GM13976 (cell line): ENCODE results near the gene PHLDB3.
"Not testable (repeated sequence)": the region's sequence is repeated elsewhere in the genome, so short reads cannot be mapped to it uniquely, and the experiment has no call there.

Experiments used
- DNase-seq: peaks from one replicate; pipeline ENCODE4 v3.0.0; 2012; ENCODE audit warnings: low spot score
- CTCF ChIP-seq: IDR thresholded peaks from 2 replicates; pipeline ENCODE4 v1.5.1; 2012; ENCODE audit warnings: borderline replicate concordance, mild to moderate bottlenecking; ENCODE audit not compliant: insufficient read depth; ENCODE audit errors: extremely low read depth, missing control alignments, control extremely low read depth
- in situ Hi-C: fragments of 300-500 bp; cut with MboI; formaldehyde crosslinking; loops from one replicate; pipeline ENCODE4 v1.12.0; 2022; ENCODE audit warnings: low sequenced_read_pairs, mixed read lengths, inconsistent platforms; ENCODE audit not compliant: unreplicated experiment

Gene PHLDB3

DNA sequence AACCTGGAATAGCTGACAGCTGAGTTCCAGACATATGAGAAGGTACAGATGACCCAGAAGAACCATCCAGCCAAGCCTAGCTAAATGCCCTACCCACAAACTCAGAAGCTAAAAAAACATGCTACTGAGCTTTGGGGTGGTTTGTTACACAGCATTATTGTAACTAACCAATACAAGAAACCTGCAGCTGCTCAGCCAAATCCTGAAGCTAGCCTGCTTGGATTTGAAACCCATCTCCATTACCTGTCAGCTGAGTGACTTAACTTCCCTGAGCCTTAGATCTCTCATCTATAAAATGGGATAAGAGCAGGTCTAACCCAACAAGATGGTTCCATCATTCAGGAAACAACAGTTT lies 64.9 kb downstream of the PHLDB3 start:
- no peak for DNase-seq
- TF ChIP-seq CTCF: no peak
- in situ Hi-C loops: no loop called here

DNA sequence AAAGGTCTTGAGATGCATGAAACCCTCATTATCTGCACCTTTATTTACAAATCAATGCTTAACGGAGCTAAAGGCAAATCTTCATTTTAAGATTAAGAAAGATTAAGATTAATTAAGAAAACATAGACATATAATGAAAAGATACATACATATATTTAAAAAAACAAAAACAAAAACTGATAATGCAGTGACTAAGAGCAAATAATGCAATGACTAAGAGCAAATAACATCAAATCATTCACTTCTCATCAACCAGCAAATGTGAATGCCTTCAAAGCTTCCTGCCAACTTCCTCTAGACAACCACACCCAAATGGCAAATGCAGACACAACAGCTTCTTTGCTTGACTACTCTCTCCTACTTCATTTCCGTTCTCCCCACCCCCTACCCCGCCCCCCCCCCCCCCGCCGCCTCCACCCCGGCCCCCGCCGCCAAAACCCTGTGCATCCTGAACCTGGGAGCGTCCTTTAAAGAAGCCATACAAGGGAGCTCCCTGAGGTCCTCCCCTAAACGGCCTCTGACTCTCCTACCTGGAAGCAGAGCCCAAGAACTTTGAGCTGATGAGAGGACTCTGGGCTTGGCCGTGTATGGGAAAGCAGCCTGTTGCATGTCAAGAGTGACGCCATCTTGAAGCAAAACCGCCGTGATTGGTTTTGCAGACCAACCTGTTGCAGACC lies 65.4 kb downstream of the PHLDB3 start:
- TF ChIP-seq CTCF: no peak
- DNase-seq: no peak
- in situ Hi-C loops: no loop called here

DNA sequence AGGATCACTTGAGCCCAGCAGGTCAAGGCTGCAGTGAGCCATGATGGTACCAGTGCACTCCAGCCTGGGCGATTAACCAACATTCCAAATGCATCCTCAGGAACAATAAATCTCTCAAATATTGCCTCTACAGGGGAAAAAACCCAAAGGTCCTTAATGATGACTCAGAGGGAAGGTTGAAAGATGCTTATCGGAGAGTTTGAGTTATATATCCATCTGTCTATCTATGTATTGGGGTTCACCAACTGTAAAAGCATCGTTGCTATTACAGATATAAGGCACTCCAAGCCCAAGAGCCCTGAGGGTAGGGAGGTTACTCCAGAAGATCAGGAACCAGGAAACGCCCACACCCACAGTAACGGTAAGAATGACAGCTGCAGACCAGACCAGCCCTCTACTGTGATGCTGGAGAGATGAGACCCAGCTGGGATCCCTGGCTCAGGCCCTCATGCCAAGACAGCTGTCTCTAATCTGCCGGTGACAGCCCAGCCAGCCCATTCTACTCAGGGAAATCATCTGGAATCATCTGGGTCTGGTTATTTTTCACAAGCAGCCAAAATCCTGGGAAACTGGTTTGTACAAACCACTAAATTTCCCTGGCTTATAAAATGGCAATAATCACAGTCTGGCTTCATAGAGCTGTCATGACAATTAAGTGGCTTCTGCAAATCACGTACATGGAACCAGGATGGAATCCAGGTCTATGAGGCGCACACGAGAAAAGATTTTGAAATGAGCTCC lies 66.1 kb downstream of the PHLDB3 start:
- in situ Hi-C loops: no loop called here
- no peak for TF ChIP-seq CTCF
- no peak for DNase-seq

DNA sequence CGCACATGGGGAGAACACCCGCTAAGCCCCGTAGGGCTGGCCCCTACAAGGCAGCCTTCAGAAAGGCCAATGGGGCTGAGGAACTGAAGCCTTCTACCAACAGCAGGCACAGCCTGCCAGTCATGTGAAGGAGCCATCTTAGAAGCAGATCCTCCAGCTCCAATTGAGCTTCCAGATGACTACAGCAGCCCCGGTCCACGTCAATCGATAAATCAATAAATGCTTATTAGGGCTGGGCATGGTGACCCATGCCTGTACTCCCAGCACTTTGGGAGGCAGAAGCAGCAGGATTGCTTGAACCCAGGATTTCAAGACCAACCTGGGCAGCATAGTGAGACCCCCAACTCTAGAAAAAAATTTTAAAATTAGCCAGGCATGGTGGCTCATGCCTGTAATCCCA lies 66.8 kb downstream of the PHLDB3 start:
- in situ Hi-C loops: no loop called here
- TF ChIP-seq CTCF: no peak

GRCh38 chr19:43437284-43437683 lies 67.3 kb downstream of the PHLDB3 start:
- DNase-seq, in situ Hi-C loops: not testable (repeated sequence)

More for the DNA sequence above, 66.8 kb downstream of the PHLDB3 start:
- DNase-seq: no peak

GRCh38 chr19:43435775-43436174 lies 68.8 kb downstream of the PHLDB3 start:
- TF ChIP-seq CTCF: no peak
- in situ Hi-C loops: no loop called here
- no peak for DNase-seq

DNA sequence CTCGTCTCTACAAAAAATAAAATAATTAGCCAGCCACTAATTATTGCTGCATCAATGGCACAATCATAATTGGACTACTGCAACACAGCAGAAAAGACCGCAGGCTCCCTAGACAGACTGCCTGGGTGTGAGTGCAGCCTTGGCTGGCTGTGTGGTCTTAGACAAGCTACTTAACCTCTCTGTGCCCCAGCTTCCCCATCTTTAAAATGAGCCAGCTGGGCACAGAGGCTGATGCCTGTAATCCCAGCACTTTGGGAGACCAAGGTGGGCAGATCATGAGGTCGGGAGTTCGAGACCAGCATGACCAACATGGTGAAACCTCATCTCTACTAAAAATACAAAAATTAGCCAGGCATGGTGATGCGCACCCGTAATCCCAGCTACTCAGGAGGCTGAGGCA lies 70.9 kb downstream of the PHLDB3 start:
- in situ Hi-C loops: no loop called here

More for the DNA sequence above, 70.9 kb downstream of the PHLDB3 start:
- TF ChIP-seq CTCF: no peak
- no peak for DNase-seq
